Nephron (organoid): ENCODE data around the gene FARP1.

Experiments
- H3K27ac Mint-ChIP-seq, 3 experiments: 2 replicates each; pipeline ENCODE4 v1.8.0; 2020; ENCODE audit warnings: mixed read lengths in 3 of 3, mild to moderate bottlenecking in 2 of 3, moderate library complexity in 1 of 3
- H3K27me3 Mint-ChIP-seq: 2 replicates; pipeline ENCODE4 v1.8.0; 2021; ENCODE audit warnings: low read depth, mild to moderate bottlenecking, moderate library complexity, mixed read lengths
- H3K36me3 Mint-ChIP-seq: 2 replicates; pipeline ENCODE4 v1.8.0; 2020; ENCODE audit warnings: low read depth, mixed read lengths
- H3K4me1 Mint-ChIP-seq: 2 replicates; pipeline ENCODE4 v1.8.0; 2020; ENCODE audit warnings: mixed read lengths
- H3K4me3 Mint-ChIP-seq, 3 experiments: 2 replicates each; pipeline ENCODE4 v1.8.0; 2020; ENCODE audit warnings: mild to moderate bottlenecking in 3 of 3, mixed read lengths in 3 of 3, moderate library complexity in 2 of 3
- H3K9me3 Mint-ChIP-seq: 2 replicates; pipeline ENCODE4 v1.8.0; 2020; ENCODE audit warnings: mixed read lengths
- CTCF ChIP-seq, 3 experiments: fragments of 200-600 bp; sonication (generic); IDR thresholded peaks; one replicate each; pipeline ENCODE4 v1.5.0; 2021; ENCODE audit warnings: antibody characterized with exemption in 3 of 3; ENCODE audit not compliant: unreplicated experiment in 3 of 3

The FARP1 gene

GRCh38 chr13:98468929-98469328 lies 326.0 kb downstream of the FARP1 start:
- H3K4me3 Mint-ChIP-seq = no peak overlapping the region
- H3K27me3 Mint-ChIP-seq = no peaks in the 10 kb centered on the region
- H3K27ac Mint-ChIP-seq = peak overlapping the region; percentile 84 to 87 (median 87)

GRCh38 chr13:98470920-98471319 lies 328.0 kb downstream of the FARP1 start:
- H3K9me3 Mint-ChIP-seq = no peaks in the 10 kb centered on the region
- TF ChIP-seq CTCF (IDR thresholded peaks at IDR 0.05; ENCODE audit: unreplicated experiment in 3 of 3) = no peak
- H3K27me3 Mint-ChIP-seq = no peaks in the 10 kb centered on the region
- no peak overlapping the region for H3K27ac Mint-ChIP-seq
- peaks cover 35% of the 10 kb centered on the region for H3K4me1 Mint-ChIP-seq
- peaks cover 53% of the 10 kb centered on the region for H3K36me3 Mint-ChIP-seq
- H3K4me3 Mint-ChIP-seq = no peak overlapping the region

More at GRCh38 chr13:98468929-98469328, 326.0 kb downstream of the FARP1 start:
- H3K36me3 Mint-ChIP-seq = peaks cover 52% of the 10 kb centered on the region
- no peak for TF ChIP-seq CTCF (IDR thresholded peaks at IDR 0.05; ENCODE audit: unreplicated experiment in 3 of 3)
- no peaks in the 10 kb centered on the region for H3K9me3 Mint-ChIP-seq
- peaks cover 29% of the 10 kb centered on the region for H3K4me1 Mint-ChIP-seq

- Mint-ChIP-seq H3K27me3 (no peaks in the 10 kb centered on the region), H3K36me3 (peaks cover 47% of the 10 kb centered on the region), H3K4me1 (peaks cover 39% of the 10 kb centered on the region), H3K4me3 (no peak overlapping the region), H3K27ac (peak overlapping the region in 1 of 3 experiments; percentile 14), H3K9me3 (no peaks in the 10 kb centered on the region)
- TF ChIP-seq CTCF (IDR thresholded peaks at IDR 0.05; ENCODE audit: unreplicated experiment in 3 of 3) = no peak
Measured at GRCh38 chr13:98471934-98472333, 329.0 kb downstream of the FARP1 start.

- Mint-ChIP-seq H3K27ac (peak overlapping the region in 1 of 3 experiments; percentile 73), H3K36me3 (peaks cover 43% of the 10 kb centered on the region), H3K4me1 (peaks cover 38% of the 10 kb centered on the region), H3K9me3 (no peaks in the 10 kb centered on the region), H3K27me3 (no peaks in the 10 kb centered on the region), H3K4me3 (no peak overlapping the region)
- TF ChIP-seq CTCF (IDR thresholded peaks at IDR 0.05; ENCODE audit: unreplicated experiment in 3 of 3) = no peak
Measured at GRCh38 chr13:98473135-98473787, 330.4 kb downstream of the FARP1 start.

GRCh38 chr13:98473788-98474144 lies 330.9 kb downstream of the FARP1 start:
- Mint-ChIP-seq H3K4me1 (peaks cover 38% of the 10 kb centered on the region), H3K27me3 (no peaks in the 10 kb centered on the region), H3K4me3 (no peak overlapping the region), H3K27ac (peak overlapping the region in 2 of 3 experiments; percentile 43 to 73), H3K36me3 (peaks cover 43% of the 10 kb centered on the region), H3K9me3 (no peaks in the 10 kb centered on the region)
- TF ChIP-seq CTCF (IDR thresholded peaks at IDR 0.05; ENCODE audit: unreplicated experiment in 3 of 3) = no peak

- no peak for TF ChIP-seq CTCF (IDR thresholded peaks at IDR 0.05; ENCODE audit: unreplicated experiment in 3 of 3)
- peak overlapping the region in 2 of 3 experiments; percentile 43 to 73 for H3K27ac Mint-ChIP-seq
- no peaks in the 10 kb centered on the region for H3K9me3 Mint-ChIP-seq
- peaks cover 41% of the 10 kb centered on the region for H3K4me1 Mint-ChIP-seq
- no peak overlapping the region for H3K4me3 Mint-ChIP-seq
- H3K27me3 Mint-ChIP-seq = no peaks in the 10 kb centered on the region
- H3K36me3 Mint-ChIP-seq = peaks cover 43% of the 10 kb centered on the region
Measured at GRCh38 chr13:98474292-98474691, 331.4 kb downstream of the FARP1 start.
